Testis (tissue), 3 donors: Measurements from ENCODE around the gene KRR1. TPM values are rescaled to one million over a fixed set of nuclear protein-coding genes. Genes with fewer than 3 reads are reported as not detected.
A peak's percentile ranks its signal among the peaks of the same experiment; 100 is the strongest.

Experiments
- DNase-seq: peaks from one replicate; pipeline ENCODE4 v3.0.0-alpha.2; 2019
- H3K27ac ChIP-seq, 2 donors: fragments of 200-600 bp; sonication (generic); one replicate each; pipeline ENCODE4 v1.5.1; 2019
- H3K27me3 ChIP-seq: fragments of 200-600 bp; sonication (generic); one replicate; pipeline ENCODE4 v1.5.1; 2019
- H3K36me3 ChIP-seq: fragments of 200-600 bp; sonication (generic); one replicate; pipeline ENCODE4 v1.5.1; 2017; ENCODE audit warnings: low read depth; ENCODE audit errors: missing control alignments
- H3K4me1 ChIP-seq: fragments of 200-600 bp; sonication (generic); one replicate; pipeline ENCODE4 v1.5.1; 2019
- H3K4me3 ChIP-seq, 2 donors: fragments of 200-600 bp; sonication (generic); one replicate each; pipeline ENCODE4 v1.5.1; 2017 to 2019
- H3K9me3 ChIP-seq: fragments of 200-600 bp; sonication (generic); one replicate; pipeline ENCODE4 v1.5.1; 2017
- CTCF ChIP-seq, 3 experiments: fragments of 450-650 bp in 2 of 3; fragments of 200-600 bp in 1 of 3; sonication (generic) in 1 of 3; IDR thresholded peaks; one replicate each; pipeline ENCODE4 v1.5.1; 2016 to 2019; ENCODE audit warnings: antibody characterized with exemption in 3 of 3, mild to moderate bottlenecking in 2 of 3, moderate library complexity in 1 of 3
- POLR2A ChIP-seq: fragments of 450-650 bp; IDR thresholded peaks from one replicate; pipeline ENCODE4 v1.6.1; 2017; ENCODE audit warnings: antibody characterized with exemption, mild to moderate bottlenecking, moderate library complexity
- WGBS, 2 donors: methylation state at CpG; one replicate each; pipeline ENCODE4 v1.1.5; 2018; 5-methylcytosine and 5-hydroxymethylcytosine counted together
- intact Hi-C: fragments of 100-400 bp; cut with DNase I; formaldehyde crosslinking; loops from one replicate; pipeline ENCODE4 v1.15.1; 2023; ENCODE audit warnings: low total_unique reads
- polyA plus RNA-seq: library from polyadenylated mRNA; stranded (reverse); fragments of 350-450 nt; fragmentation: Illumina TruSeq; extraction: RNeasy Lipid Tissue Mini Kit (QIAGEN cat#74804); gene quantifications from one replicate; pipeline ENCODE4 v1.2.3, GENCODE V29; 2014; ENCODE audit warnings: low read depth, low replicate concordance; ENCODE audit not compliant: insufficient read depth
- total RNA-seq, 2 donors: library from RNA; depleted of rRNA; stranded (reverse); fragments of >200 nt; gene quantifications; one replicate each; pipeline ENCODE4 v1.2.3, GENCODE V29; 2016

The KRR1 gene
- total and polyA plus RNA-seq, 3 donors from 2014 or later = 24.8 to 38.8 (median 37.5) TPM

DNA sequence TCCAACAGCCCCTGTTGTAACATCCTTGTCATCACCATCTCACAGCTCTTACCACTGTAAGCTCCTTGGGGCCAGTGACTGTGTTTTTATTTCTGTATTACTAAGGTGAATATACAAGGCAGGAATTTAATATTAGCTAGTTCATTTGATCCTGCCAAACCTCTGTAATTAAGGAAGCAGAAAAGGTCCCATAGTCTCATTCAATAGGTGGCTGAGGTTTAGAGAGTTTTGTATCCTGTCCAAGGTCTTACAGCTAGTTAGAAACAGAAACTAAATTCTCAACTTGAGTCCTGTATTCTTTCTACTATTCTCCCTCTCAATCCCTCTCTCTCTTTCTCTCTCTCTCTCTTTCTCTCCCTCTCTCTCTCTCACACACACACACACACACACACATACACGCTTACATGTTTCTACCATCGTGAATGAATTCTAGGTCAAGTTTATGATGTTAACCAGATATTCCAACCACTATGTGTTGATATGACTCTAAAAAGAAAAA is 31.4 kb downstream of the KRR1 start:
- H3K27me3 ChIP-seq = no peaks in the 10 kb centered on the region
- H3K36me3 ChIP-seq = no peaks in the 10 kb centered on the region
- no peaks in the 10 kb centered on the region for H3K4me1 ChIP-seq
- peak overlapping the region; percentile 40 to 44 for H3K4me3 ChIP-seq
- DNase-seq = no peak
- TF ChIP-seq POLR2A (no peak), CTCF (IDR thresholded peaks at IDR 0.05) (no peak)
- WGBS, 2 donors = 39 to 54% methylated on average over 2 of the region's 2 CpGs
- intact Hi-C loops = no loop called here
- no peaks in the 10 kb centered on the region for H3K9me3 ChIP-seq
- peak overlapping the region in 1 of 2 donors; percentile 71 for H3K27ac ChIP-seq

DNA sequence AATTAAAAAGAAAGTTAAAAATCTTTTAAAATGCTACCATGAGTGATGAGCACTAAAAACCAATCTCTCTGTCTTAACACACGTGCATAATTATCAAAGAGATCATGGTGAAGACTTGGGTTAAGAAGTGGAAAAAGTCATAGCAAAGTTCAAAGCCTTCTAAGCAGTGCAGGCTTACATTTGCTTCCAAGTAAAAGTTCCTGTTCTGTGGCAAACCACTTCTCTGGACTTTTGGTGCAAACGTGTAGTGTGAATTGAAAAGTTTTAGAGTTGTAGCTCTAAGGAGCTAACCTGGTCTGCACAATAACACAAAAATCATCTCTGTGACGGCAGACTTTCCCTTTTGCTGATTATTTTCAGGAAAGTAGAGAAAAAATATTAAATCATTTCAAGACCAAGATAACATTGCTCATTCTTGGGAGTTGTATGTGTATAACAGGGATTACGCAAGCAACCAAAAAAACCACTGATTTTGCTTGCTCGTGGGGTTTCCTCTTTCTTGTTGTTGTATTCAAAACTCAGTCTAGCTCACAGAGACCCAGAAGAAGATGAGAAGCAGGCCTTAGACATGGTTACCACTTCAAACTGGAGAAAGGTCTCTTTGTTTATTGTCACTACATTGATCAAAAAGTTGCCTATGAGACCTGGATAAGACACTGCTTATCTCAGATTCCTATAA is 33.2 kb downstream of the KRR1 start:
- Histone ChIP-seq H3K27me3 (no peaks in the 10 kb centered on the region), H3K4me3 (no peak overlapping the region), H3K27ac (no peak overlapping the region), H3K36me3 (no peaks in the 10 kb centered on the region), H3K9me3 (no peaks in the 10 kb centered on the region), H3K4me1 (no peaks in the 10 kb centered on the region)
- TF ChIP-seq CTCF (IDR thresholded peaks at IDR 0.05) (no peak), POLR2A (no peak)
- no peak for DNase-seq
- 59 to 73% methylated on average over 5 of the region's 5 CpGs for WGBS, 2 donors
- intact Hi-C loops = no loop called here

GRCh38 chr12:75477137-75477536 is 34.3 kb downstream of the KRR1 start:
- no peak overlapping the region for H3K27ac ChIP-seq
- TF ChIP-seq POLR2A (no peak), CTCF (IDR thresholded peaks at IDR 0.05) (no peak)
- no peaks in the 10 kb centered on the region for H3K4me1 ChIP-seq
- no peak for DNase-seq
- 71 to 84% methylated on average over 2 of the region's 2 CpGs for WGBS, 2 donors
- no peaks in the 10 kb centered on the region for H3K9me3 ChIP-seq
- no peaks in the 10 kb centered on the region for H3K27me3 ChIP-seq
- intact Hi-C loops = no loop called here
- H3K36me3 ChIP-seq = no peaks in the 10 kb centered on the region
- no peak overlapping the region for H3K4me3 ChIP-seq

- H3K9me3 ChIP-seq = no peaks in the 10 kb centered on the region
- intact Hi-C loops = no loop called here
- H3K27ac ChIP-seq = no peak overlapping the region
- no peaks in the 10 kb centered on the region for H3K36me3 ChIP-seq
- no peak for DNase-seq
- TF ChIP-seq POLR2A = no peak
- TF ChIP-seq CTCF (IDR thresholded peaks at IDR 0.05) = no peak
- no peak overlapping the region for H3K4me3 ChIP-seq
- H3K27me3 ChIP-seq = no peaks in the 10 kb centered on the region
- H3K4me1 ChIP-seq = no peaks in the 10 kb centered on the region
- WGBS, 2 donors = 88 to 97% methylated on average over 1 of the region's 1 CpG
Observed at GRCh38 chr12:75476071-75476470, 35.3 kb downstream of the KRR1 start.

DNA sequence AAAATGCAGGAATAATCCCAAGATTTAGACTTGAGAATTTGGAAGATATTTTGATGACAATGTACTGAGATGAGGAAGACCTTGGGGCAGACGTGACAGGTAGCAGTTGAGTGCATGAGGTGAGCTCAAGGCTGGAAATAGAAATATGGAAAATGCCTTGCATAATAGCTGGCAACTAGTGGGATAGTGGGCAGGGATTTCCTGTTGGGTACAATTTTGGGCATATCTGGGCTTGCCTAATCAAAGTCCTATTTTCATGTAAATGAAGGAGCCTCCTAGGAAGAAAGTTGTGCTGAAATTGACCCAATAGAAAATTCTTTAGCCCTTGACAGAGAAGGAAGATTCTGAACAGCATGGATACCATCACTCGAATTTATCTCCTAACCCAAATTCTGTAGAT is 37.3 kb downstream of the KRR1 start:
- DNase-seq = no peak
- Histone ChIP-seq H3K36me3 (no peaks in the 10 kb centered on the region), H3K4me1 (no peaks in the 10 kb centered on the region), H3K4me3 (no peak overlapping the region), H3K9me3 (no peaks in the 10 kb centered on the region), H3K27me3 (no peaks in the 10 kb centered on the region), H3K27ac (no peak overlapping the region)
- TF ChIP-seq CTCF (IDR thresholded peaks at IDR 0.05) (no peak), POLR2A (no peak)
- intact Hi-C loops = no loop called here
- 74 to 91% methylated on average over 2 of the region's 2 CpGs for WGBS, 2 donors
